Measurements from ENCODE around the gene C14orf132.

The C14orf132 gene

GRCh38 chr14:96037891-96038557 is 1.1 kb upstream of the C14orf132 start:
- in situ Hi-C loops (cut with HindIII; ENCODE audit: low pct_ligation_motif_present, low pct_unique_long_range_greater_than_20kb, low sequenced_read_pairs): no loop called here
- no peak for DNase-seq

GRCh38 chr14:96038558-96038919 is 623 bp upstream of the C14orf132 start:
- no peak for DNase-seq
- in situ Hi-C loops (cut with HindIII; ENCODE audit: low pct_ligation_motif_present, low pct_unique_long_range_greater_than_20kb, low sequenced_read_pairs): no loop called here

- no peak for DNase-seq
- in situ Hi-C loops (cut with HindIII; ENCODE audit: low pct_ligation_motif_present, low pct_unique_long_range_greater_than_20kb, low sequenced_read_pairs): no loop called here
Observed at GRCh38 chr14:96039633-96040311, 610 bp downstream of the C14orf132 start.

- in situ Hi-C loops (cut with HindIII; ENCODE audit: low pct_ligation_motif_present, low pct_unique_long_range_greater_than_20kb, low sequenced_read_pairs): no loop called here
- DNase-seq: no peak
Observed at GRCh38 chr14:96040828-96041371, 1.7 kb downstream of the C14orf132 start.

GRCh38 chr14:96042248-96042930 is 3.2 kb downstream of the C14orf132 start:
- DNase-seq: no peak
- in situ Hi-C loops (cut with HindIII; ENCODE audit: low pct_ligation_motif_present, low pct_unique_long_range_greater_than_20kb, low sequenced_read_pairs): no loop called here

GRCh38 chr14:96046630-96047029 is 7.5 kb downstream of the C14orf132 start:
- in situ Hi-C loops (cut with HindIII; ENCODE audit: low pct_ligation_motif_present, low pct_unique_long_range_greater_than_20kb, low sequenced_read_pairs): no loop called here
- no peak for DNase-seq

- in situ Hi-C loops (cut with HindIII; ENCODE audit: low pct_ligation_motif_present, low pct_unique_long_range_greater_than_20kb, low sequenced_read_pairs): no loop called here
- no peak for DNase-seq
Observed at GRCh38 chr14:96047101-96047500, 7.9 kb downstream of the C14orf132 start.

GRCh38 chr14:96049932-96050331 is 10.8 kb downstream of the C14orf132 start:
- DNase-seq: no peak

GRCh38 chr14:96050482-96050881 is 11.3 kb downstream of the C14orf132 start:
- DNase-seq: no peak
- in situ Hi-C loops (cut with HindIII; ENCODE audit: low pct_ligation_motif_present, low pct_unique_long_range_greater_than_20kb, low sequenced_read_pairs): no loop called here

More at GRCh38 chr14:96049932-96050331, 10.8 kb downstream of the C14orf132 start:
- in situ Hi-C loops (cut with HindIII; ENCODE audit: low pct_ligation_motif_present, low pct_unique_long_range_greater_than_20kb, low sequenced_read_pairs): no loop called here

GRCh38 chr14:96051231-96051630 is 12.1 kb downstream of the C14orf132 start:
- in situ Hi-C loops (cut with HindIII; ENCODE audit: low pct_ligation_motif_present, low pct_unique_long_range_greater_than_20kb, low sequenced_read_pairs): no loop called here
- no peak for DNase-seq

GRCh38 chr14:96051642-96052540 is 12.7 kb downstream of the C14orf132 start:
- no peak for DNase-seq
- in situ Hi-C loops (cut with HindIII; ENCODE audit: low pct_ligation_motif_present, low pct_unique_long_range_greater_than_20kb, low sequenced_read_pairs): no loop called here

GRCh38 chr14:96052541-96053247 is 13.5 kb downstream of the C14orf132 start:
- DNase-seq: no peak
- in situ Hi-C loops (cut with HindIII; ENCODE audit: low pct_ligation_motif_present, low pct_unique_long_range_greater_than_20kb, low sequenced_read_pairs): no loop called here

- in situ Hi-C loops (cut with HindIII; ENCODE audit: low pct_ligation_motif_present, low pct_unique_long_range_greater_than_20kb, low sequenced_read_pairs): no loop called here
- no peak for DNase-seq
Observed at GRCh38 chr14:96053248-96053599, 14.1 kb downstream of the C14orf132 start.

- in situ Hi-C loops (cut with HindIII; ENCODE audit: low pct_ligation_motif_present, low pct_unique_long_range_greater_than_20kb, low sequenced_read_pairs): no loop called here
Observed at GRCh38 chr14:96053600-96054381, 14.6 kb downstream of the C14orf132 start.

GRCh38 chr14:96054661-96055060 is 15.5 kb downstream of the C14orf132 start:
- no peak for DNase-seq
- in situ Hi-C loops (cut with HindIII; ENCODE audit: low pct_ligation_motif_present, low pct_unique_long_range_greater_than_20kb, low sequenced_read_pairs): no loop called here

More at GRCh38 chr14:96053600-96054381, 14.6 kb downstream of the C14orf132 start:
- no peak for DNase-seq

- in situ Hi-C loops (cut with HindIII; ENCODE audit: low pct_ligation_motif_present, low pct_unique_long_range_greater_than_20kb, low sequenced_read_pairs): no loop called here
- DNase-seq: no peak
Observed at GRCh38 chr14:96055065-96055752, 16.0 kb downstream of the C14orf132 start.
